ENCODE data around the gene PEDS1.
A peak's percentile ranks its signal among the peaks of the same experiment; 100 is the strongest.
"Not testable (repeated sequence)": the region's sequence is repeated elsewhere in the genome, so short reads cannot be mapped to it uniquely, and the experiment has no call there.

PEDS1 gene

GRCh38 chr20:50112512-50113419 lies 40.8 kb downstream of the PEDS1 start, which contains the start of gene UBE2V1:
UBE2V1 (minus strand) TSS chr20:50113150; CDS start chr20:50113128, 22 bp downstream.
- peak; percentile 89 to 91 for DNase-seq

GRCh38 chr20:50111829-50112495 lies 41.6 kb downstream of the PEDS1 start:
- DNase-seq, result no peak

- no peak for DNase-seq
Observed at GRCh38 chr20:50111120-50111828, 42.2 kb downstream of the PEDS1 start.

- peak; percentile 68 to 87 for DNase-seq
Observed at GRCh38 chr20:50110141-50111047, 43.1 kb downstream of the PEDS1 start.

- no peak for DNase-seq
Observed at GRCh38 chr20:50108556-50109235, 44.8 kb downstream of the PEDS1 start.

GRCh38 chr20:50107796-50108331 lies 45.7 kb downstream of the PEDS1 start:
- no peak for DNase-seq

GRCh38 chr20:50107086-50107660 lies 46.4 kb downstream of the PEDS1 start:
- DNase-seq, result no peak

GRCh38 chr20:50106669-50107068 lies 46.9 kb downstream of the PEDS1 start:
- not testable (repeated sequence) for DNase-seq

Measured in inflammatory macrophage treated with lipopolysaccharide for 1 hour (primary cell).